ENCODE measurements around the gene ST6GALNAC1.
"Not testable (repeated sequence)": the region's sequence is repeated elsewhere in the genome, so short reads cannot be mapped to it uniquely, and the experiment has no call there.

ST6GALNAC1 gene

DNA sequence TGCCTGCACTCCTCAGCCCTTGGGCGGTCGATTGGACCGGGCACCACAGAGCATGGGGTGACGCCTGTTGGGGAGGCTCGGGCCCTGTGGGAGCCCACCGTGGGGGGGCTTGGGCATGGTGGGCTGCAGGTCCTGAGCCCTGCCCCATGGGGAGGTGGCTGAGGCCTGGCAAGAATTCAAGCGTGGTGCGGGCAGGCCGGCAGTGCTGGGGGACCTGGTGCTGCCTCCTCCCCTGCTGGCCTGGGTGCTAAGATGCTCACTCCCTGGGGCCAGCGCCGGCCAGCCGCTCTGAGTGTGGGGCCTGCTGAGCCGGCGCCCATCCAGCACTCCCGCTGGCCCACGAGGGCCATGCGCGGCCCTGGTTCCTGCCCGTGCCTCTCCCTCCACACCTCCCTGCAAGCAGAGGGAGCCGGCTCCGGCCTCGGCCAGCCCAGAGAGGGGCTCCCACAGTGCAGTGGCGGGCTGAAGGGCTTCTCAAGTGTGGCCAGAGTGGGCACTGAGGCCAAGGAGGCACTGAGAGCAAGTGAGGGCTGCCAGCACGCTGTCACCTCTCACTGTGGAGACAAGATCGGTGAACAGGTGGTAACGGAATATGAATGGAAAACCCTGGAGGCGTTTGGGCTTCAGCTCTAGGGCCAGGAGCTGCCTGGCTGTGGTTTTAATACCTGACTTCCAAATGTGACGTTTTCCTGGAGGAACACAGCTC, 28.5 kb downstream of the ST6GALNAC1 start:
- H3K9me3 Mint-ChIP-seq (ENCODE audit: low read depth) = no peaks in the 10 kb centered on the region

DNA sequence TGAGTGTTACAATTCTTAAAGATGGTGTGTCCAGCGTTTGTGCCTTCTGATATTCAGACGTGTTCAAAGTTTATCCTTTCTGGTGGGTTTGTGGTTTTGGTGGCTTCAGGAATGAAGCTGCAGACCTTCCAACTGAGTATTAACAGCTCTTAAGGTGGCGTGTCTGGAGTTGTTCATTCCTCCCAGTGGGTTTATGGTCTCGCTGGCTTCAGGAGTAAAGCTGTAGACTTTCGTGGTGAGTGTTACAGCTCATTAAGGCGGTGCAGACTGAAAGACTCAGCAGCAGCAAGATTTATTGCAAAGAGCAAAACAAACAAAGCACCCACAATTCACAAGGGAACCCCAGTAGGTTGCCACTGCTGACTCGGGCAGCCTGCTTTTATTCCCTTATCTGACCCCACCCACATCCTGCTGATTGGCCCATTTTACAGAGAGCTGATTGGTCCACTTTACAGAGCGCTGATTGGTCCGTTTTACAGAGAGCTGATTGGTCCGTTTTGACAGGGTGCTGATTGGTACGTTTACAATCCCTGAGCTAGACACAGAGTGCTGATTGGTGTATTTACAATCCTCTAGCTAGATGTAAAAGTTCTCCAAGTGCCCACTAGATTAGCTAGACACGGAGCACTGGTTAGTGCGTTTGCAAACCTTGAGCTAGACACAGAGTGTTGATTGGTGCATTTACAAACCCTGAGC, 29.3 kb downstream of the ST6GALNAC1 start:
- H3K27ac Mint-ChIP-seq; H3K9me3 Mint-ChIP-seq (ENCODE audit: low read depth); H3K36me3 Mint-ChIP-seq; H3K4me3 Mint-ChIP-seq; H3K4me1 Mint-ChIP-seq (ENCODE audit: low read depth); H3K27me3 Mint-ChIP-seq: not testable (repeated sequence)

More for the DNA sequence above, 28.5 kb downstream of the ST6GALNAC1 start:
- Mint-ChIP-seq H3K36me3 (no peaks in the 10 kb centered on the region), H3K4me3 (no peak overlapping the region), H3K4me1 (ENCODE audit: low read depth) (no peaks in the 10 kb centered on the region), H3K27me3 (no peaks in the 10 kb centered on the region), H3K27ac (no peak overlapping the region)

DNA sequence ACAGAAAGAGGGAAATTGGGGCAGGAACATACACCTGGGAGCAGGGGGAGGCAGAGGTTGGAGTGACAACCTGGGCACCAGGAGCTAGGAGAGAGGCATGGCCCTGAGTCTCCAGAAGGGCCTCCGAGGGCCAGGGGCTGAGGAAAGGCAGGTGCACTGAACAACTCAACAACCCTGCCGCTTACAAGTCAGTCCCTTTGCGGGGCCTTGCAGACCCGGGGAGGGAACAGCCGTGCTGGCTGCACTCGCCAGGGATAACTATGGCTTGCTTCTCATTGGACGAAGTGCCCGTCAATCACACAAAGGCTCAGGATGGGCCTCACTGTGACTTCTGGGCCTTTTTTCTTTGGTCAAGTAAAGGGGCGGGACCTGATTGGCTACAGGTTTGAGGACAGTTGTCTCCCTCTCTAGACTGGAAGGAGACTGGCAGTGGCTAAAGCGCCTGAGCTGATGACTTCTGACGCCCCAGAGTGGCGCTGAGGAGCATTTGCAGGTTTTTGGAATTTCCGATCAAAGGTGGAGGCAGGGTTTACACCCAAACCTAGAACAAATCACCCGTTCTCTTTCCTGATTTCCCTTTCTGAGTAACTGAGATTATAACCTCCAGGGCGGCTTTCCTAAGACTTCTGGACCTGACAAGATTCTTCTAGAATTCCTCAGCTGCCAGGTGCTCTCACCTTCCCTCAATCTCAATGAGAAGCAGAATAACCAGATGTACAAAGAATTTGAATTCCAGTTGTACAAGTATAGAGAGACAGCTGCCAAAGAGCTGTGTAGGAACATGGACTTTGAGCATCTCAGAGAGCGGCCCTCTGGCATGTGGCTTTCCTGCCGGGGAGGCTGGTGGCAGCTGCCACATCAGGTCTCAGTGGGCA, 30.3 kb downstream of the ST6GALNAC1 start:
- Mint-ChIP-seq H3K36me3 (no peaks in the 10 kb centered on the region), H3K27me3 (peaks cover 2% of the 10 kb centered on the region), H3K9me3 (ENCODE audit: low read depth) (no peaks in the 10 kb centered on the region), H3K27ac (no peak overlapping the region), H3K4me1 (ENCODE audit: low read depth) (no peaks in the 10 kb centered on the region), H3K4me3 (no peak overlapping the region)

DNA sequence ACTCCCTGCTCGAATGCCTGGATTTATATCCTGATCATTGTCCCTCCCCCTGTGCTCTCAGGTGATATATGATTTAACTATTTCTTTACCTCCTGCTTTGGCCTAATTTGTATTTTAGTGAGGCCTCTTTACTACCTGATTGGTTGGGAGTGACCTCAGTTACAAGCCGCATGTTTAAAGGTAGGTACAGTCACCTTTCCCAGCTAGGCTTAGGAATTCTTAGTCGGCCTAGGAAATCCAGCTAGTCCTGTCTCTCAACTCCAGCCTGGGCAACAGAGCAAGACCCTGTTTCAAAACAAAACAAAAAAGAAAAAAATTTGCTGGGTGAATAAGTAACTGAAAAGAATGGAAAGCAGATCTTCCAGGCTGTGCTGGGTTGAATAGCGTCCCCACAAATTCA, 31.1 kb downstream of the ST6GALNAC1 start:
- Mint-ChIP-seq H3K4me3 (no peak overlapping the region), H3K27ac (no peak overlapping the region), H3K36me3 (no peaks in the 10 kb centered on the region), H3K27me3 (peaks cover 2% of the 10 kb centered on the region), H3K9me3 (ENCODE audit: low read depth) (no peaks in the 10 kb centered on the region), H3K4me1 (ENCODE audit: low read depth) (no peaks in the 10 kb centered on the region)

DNA sequence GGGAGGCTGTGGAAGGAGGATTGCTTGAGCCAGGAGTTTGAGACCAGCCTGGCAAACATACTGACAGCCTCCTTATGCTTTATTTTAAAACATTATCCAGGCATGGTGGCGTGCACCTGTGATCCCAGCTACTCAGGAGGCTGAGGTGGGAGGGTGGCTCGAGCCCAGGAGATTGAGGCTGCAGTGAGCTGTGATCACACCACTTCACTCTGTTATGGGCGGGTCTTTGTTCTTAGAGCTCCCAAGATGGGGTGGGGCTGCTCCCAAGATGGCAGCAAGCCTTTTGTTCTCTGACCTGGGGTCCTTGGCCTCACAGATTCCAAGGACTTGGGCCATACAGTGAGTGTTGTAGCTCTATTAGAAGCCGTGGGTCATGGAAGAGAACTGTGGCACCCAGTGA, 31.8 kb downstream of the ST6GALNAC1 start:
- Mint-ChIP-seq H3K9me3 (ENCODE audit: low read depth) (no peaks in the 10 kb centered on the region), H3K4me3 (no peak overlapping the region), H3K36me3 (no peaks in the 10 kb centered on the region), H3K4me1 (ENCODE audit: low read depth) (no peaks in the 10 kb centered on the region), H3K27me3 (peaks cover 2% of the 10 kb centered on the region), H3K27ac (no peak overlapping the region)

DNA sequence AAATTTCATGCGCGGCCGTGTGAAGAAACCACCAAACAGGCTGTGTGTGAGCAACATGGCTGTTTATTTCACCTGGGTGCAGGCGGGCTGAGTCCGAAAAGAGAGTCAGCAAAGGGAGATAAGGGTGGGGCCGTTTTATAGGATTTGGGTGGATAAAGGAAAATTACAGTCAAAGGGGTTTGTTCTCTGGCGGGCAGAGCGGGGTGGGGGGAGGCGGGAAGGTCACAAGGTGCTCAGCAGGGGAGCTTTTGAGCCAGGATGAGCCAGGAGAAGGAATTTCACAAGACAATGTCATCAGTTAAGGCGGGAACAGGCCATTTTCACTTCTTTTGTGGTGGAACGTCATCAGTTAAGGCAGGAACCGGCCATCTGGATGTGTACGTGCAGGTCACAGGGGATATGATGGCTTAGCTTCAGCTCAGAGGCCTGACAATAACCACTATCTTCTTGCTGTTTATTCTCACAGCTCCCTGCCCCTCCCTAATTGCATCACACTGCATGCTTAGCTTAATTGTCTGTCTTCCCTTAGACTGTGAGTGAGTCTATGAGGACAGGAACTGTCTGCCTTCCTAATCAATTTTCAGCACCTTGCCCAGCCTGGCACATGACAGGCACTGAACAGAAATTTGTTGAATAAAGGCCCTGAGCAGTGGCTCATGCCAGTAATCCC, 32.3 kb downstream of the ST6GALNAC1 start:
- not testable (repeated sequence) for H3K36me3 Mint-ChIP-seq; H3K4me3 Mint-ChIP-seq; H3K27me3 Mint-ChIP-seq; H3K27ac Mint-ChIP-seq; H3K4me1 Mint-ChIP-seq (ENCODE audit: low read depth); H3K9me3 Mint-ChIP-seq (ENCODE audit: low read depth)

DNA sequence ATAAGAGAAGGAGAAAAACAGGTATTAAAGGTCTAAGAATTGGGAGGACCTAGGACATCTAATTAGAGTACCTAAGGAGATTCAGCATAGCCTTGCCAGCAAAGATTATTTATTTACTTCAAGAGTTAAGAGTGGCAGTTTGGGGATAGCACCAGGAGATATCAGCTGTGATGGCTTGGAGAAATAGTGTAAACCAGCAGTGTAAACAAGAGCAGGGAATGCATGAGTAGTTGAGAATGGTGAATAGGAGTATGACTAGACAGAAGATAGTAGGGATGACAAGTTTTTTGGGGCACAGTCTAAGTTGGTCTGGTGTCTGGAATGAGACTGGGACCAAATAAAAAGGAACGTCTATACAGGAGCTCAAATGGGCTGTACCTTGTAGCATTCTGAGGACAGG, 36.9 kb downstream of the ST6GALNAC1 start:
- H3K4me1 Mint-ChIP-seq (ENCODE audit: low read depth); H3K27me3 Mint-ChIP-seq; H3K4me3 Mint-ChIP-seq; H3K9me3 Mint-ChIP-seq (ENCODE audit: low read depth); H3K27ac Mint-ChIP-seq; H3K36me3 Mint-ChIP-seq: not testable (repeated sequence)

DNA sequence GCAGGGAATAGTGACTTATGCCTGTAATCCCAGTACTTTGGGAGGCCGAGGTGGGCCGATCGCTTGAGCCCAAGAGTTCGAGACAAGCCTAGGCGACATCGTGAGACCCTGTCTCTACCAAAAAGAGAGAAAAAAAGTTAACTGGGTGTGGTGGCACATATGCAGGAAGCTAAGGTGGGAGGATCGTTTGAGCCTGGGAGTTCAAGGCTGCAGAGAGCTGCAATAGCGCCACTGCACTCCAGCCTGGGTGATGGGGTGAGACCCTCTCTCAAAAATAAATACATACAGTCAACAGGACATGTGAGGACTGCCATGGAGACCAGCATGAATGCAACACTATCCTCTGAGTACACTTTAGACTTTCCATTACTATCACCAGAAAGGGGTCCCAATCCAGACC, 42.5 kb downstream of the ST6GALNAC1 start:
- Mint-ChIP-seq H3K9me3 (ENCODE audit: low read depth) (no peaks in the 10 kb centered on the region), H3K4me3 (no peak overlapping the region), H3K4me1 (ENCODE audit: low read depth) (peaks cover 13% of the 10 kb centered on the region), H3K27ac (no peak overlapping the region), H3K27me3 (peaks cover 10% of the 10 kb centered on the region), H3K36me3 (no peaks in the 10 kb centered on the region)

DNA sequence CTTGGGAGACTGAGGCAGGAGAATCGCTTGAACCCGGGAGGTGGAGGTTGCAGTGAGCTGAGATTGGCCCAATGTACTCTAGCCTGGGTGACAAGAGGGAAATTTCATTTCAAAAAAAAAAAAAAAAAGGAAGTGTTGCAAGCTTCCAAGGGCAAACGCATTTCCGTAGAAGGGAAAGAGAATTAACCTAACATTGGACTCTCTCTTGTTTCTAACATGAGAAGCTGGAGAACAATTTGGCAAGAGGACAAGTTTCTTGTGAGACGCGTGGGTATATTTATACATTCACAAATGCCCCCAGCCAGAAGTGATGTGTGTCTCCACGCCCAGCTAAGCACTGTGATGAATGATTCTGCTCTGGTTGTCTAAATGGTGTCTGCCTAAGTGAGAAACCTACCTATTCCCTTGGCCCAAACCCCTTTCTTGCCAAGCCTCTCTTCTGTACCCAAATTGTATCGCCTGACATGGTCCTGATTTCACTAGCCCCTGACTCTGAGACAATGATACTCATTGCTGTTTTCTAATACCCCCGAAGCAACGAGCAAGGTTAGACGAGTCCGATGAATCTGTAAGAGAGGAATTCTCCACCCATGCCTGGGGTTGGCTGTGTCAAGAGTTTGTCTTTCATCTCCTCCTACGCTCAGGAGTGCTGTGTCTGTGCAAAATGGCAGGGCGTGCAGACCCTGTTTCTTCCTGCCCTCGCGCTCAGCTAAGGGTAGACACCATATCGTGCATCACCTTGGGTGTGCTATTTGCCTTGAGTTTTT, 43.7 kb downstream of the ST6GALNAC1 start:
- Mint-ChIP-seq H3K9me3 (ENCODE audit: low read depth) (no peaks in the 10 kb centered on the region), H3K27ac (no peak overlapping the region), H3K27me3 (peaks cover 8% of the 10 kb centered on the region), H3K36me3 (no peaks in the 10 kb centered on the region), H3K4me1 (ENCODE audit: low read depth) (peaks cover 13% of the 10 kb centered on the region), H3K4me3 (no peak overlapping the region)

DNA sequence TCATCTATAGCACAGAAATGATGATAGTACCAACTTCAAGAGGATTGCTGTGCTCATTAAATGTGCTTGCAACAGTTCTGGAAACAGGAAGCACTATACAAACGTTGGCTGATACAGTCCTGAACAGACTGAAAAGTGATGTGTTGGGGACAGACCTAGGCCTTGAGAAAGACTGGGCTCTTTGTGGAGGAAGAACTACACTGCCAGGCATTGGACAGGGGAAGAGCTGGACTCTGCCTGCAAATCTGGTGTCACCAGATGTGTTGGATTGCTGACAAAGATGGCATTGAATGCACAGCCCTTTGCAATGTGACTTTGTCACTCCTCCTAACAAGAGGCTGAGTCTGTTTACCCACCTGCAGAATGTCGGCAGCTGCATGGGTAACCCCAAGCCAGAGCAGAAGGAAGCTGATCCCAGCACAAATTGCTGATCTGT, 45.5 kb downstream of the ST6GALNAC1 start:
- H3K4me1 Mint-ChIP-seq (ENCODE audit: low read depth) = peaks cover 13% of the 10 kb centered on the region
- no peaks in the 10 kb centered on the region for H3K9me3 Mint-ChIP-seq (ENCODE audit: low read depth)
- H3K27ac Mint-ChIP-seq = no peak overlapping the region
- no peaks in the 10 kb centered on the region for H3K36me3 Mint-ChIP-seq
- no peak overlapping the region for H3K4me3 Mint-ChIP-seq
- peaks cover 8% of the 10 kb centered on the region for H3K27me3 Mint-ChIP-seq

DNA sequence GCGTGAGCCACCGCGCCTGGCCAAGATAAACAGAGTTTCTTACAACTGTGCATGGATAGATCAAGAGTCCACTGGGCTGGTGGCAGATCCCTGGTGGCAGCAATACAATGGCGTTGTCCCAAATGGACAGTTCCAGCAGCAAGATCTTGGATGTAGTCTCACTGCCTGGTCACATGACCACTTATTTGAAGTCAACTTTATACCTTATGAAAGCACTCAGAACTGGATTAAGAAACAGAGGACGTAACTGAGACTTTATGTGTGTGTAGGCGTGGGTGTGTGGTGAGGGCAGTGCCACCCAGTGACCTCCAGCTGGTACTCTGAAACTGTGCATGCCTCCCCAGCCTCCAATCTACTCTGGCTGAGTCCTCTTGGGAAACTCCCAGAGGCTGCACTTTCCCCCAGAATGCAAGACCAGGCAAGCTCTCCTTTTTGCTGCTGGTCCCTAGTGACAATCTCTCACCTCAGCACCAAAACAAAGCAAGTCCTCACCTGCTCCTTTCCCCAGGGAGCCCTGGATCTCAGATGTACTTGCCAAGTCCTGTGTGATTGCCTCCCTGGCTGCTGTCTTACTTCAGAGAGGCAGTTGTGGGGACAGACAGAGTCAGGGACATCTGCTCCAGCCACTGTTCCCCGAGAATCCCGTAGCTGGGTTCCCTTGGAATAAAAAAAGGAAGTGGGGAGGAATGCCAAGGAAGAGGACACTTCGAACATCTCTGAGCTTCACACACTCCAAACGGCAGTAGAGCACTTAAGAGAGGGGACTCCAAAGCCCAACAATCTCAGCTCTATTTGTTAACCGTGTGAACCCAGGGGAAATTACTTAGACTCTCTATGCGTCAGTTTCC, 46.2 kb downstream of the ST6GALNAC1 start:
- Mint-ChIP-seq H3K36me3 (no peaks in the 10 kb centered on the region), H3K27ac (no peak overlapping the region), H3K27me3 (peaks cover 8% of the 10 kb centered on the region), H3K9me3 (ENCODE audit: low read depth) (no peaks in the 10 kb centered on the region), H3K4me1 (ENCODE audit: low read depth) (peaks cover 13% of the 10 kb centered on the region), H3K4me3 (no peak overlapping the region)

DNA sequence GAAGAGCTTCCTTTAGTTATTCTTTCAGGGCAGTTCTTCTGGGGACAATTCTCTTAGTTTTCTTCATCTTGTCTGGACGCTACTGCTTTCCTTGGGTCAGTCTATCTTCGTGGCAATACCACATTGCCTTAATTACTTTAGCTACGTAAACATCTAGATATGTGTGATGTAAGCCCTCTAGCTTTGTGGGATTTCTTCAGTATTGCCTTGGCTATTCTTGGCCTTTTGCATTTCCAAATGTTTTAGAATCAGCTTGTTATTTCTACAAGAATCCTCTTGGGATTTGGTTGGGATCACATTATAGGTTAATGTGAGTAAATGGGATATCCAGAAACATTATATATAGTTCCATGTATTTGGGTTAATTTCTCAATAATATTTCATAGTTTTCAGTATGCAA, 48.9 kb downstream of the ST6GALNAC1 start:
- Mint-ChIP-seq H3K4me3 (no peak overlapping the region), H3K4me1 (ENCODE audit: low read depth) (no peaks in the 10 kb centered on the region), H3K27ac (no peak overlapping the region), H3K36me3 (no peaks in the 10 kb centered on the region), H3K9me3 (ENCODE audit: low read depth) (no peaks in the 10 kb centered on the region), H3K27me3 (peaks cover 9% of the 10 kb centered on the region)

DNA sequence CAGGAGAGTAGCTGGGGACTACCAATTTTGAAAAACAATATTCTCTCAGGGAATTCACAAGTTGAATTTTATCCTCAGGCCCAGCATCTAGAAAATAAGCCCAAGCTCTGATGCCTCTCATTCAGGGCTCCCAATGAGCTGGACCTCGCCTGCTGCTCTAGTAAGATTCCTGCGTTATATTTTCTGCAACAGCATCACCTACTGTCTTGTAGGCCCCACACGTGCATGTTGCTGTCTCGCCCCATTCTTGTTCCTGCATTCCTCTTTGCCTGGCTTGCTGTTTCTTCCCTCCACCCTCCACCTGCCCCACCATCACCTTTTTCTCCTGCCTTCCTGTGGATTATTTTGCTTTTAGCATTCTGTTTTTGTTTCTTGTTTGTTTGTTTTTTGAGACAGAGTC, 49.6 kb downstream of the ST6GALNAC1 start:
- no peaks in the 10 kb centered on the region for H3K9me3 Mint-ChIP-seq (ENCODE audit: low read depth)
- no peak overlapping the region for H3K4me3 Mint-ChIP-seq
- peaks cover 13% of the 10 kb centered on the region for H3K27me3 Mint-ChIP-seq
- no peaks in the 10 kb centered on the region for H3K4me1 Mint-ChIP-seq (ENCODE audit: low read depth)
- H3K36me3 Mint-ChIP-seq = peaks cover 4% of the 10 kb centered on the region
- no peak overlapping the region for H3K27ac Mint-ChIP-seq
